Testis (tissue), 3 donors: ENCODE results near the gene CARD8. TPM values are rescaled to one million over a fixed set of nuclear protein-coding genes. Genes with fewer than 3 reads are reported as not detected.
"Not testable (repeated sequence)": the region's sequence is repeated elsewhere in the genome, so short reads cannot be mapped to it uniquely, and the experiment has no call there.

ENCODE experiments used
- DNase-seq: peaks from one replicate; pipeline ENCODE4 v3.0.0-alpha.2; 2019
- H3K27ac ChIP-seq, 2 donors: fragments of 200-600 bp; sonication (generic); one replicate each; pipeline ENCODE4 v1.5.1; 2019
- H3K27me3 ChIP-seq: fragments of 200-600 bp; sonication (generic); one replicate; pipeline ENCODE4 v1.5.1; 2019
- H3K36me3 ChIP-seq: fragments of 200-600 bp; sonication (generic); one replicate; pipeline ENCODE4 v1.5.1; 2017; ENCODE audit warnings: low read depth; ENCODE audit errors: missing control alignments
- H3K4me1 ChIP-seq: fragments of 200-600 bp; sonication (generic); one replicate; pipeline ENCODE4 v1.5.1; 2019
- H3K4me3 ChIP-seq, 2 donors: fragments of 200-600 bp; sonication (generic); one replicate each; pipeline ENCODE4 v1.5.1; 2017 to 2019
- H3K9me3 ChIP-seq: fragments of 200-600 bp; sonication (generic); one replicate; pipeline ENCODE4 v1.5.1; 2017
- CTCF ChIP-seq, 3 experiments: fragments of 450-650 bp in 2 of 3; fragments of 200-600 bp in 1 of 3; sonication (generic) in 1 of 3; IDR thresholded peaks; one replicate each; pipeline ENCODE4 v1.5.1; 2016 to 2019; ENCODE audit warnings: antibody characterized with exemption in 3 of 3, mild to moderate bottlenecking in 2 of 3, moderate library complexity in 1 of 3
- POLR2A ChIP-seq: fragments of 450-650 bp; IDR thresholded peaks from one replicate; pipeline ENCODE4 v1.6.1; 2017; ENCODE audit warnings: antibody characterized with exemption, mild to moderate bottlenecking, moderate library complexity
- WGBS, 2 donors: methylation state at CpG; one replicate each; pipeline ENCODE4 v1.1.5; 2018; 5-methylcytosine and 5-hydroxymethylcytosine counted together
- intact Hi-C: fragments of 100-400 bp; cut with DNase I; formaldehyde crosslinking; loops from one replicate; pipeline ENCODE4 v1.15.1; 2023; ENCODE audit warnings: low total_unique reads
- polyA plus RNA-seq: library from polyadenylated mRNA; stranded (reverse); fragments of 350-450 nt; fragmentation: Illumina TruSeq; extraction: RNeasy Lipid Tissue Mini Kit (QIAGEN cat#74804); gene quantifications from one replicate; pipeline ENCODE4 v1.2.3, GENCODE V29; 2014; ENCODE audit warnings: low read depth, low replicate concordance; ENCODE audit not compliant: insufficient read depth
- total RNA-seq, 2 donors: library from RNA; depleted of rRNA; stranded (reverse); fragments of >200 nt; gene quantifications; one replicate each; pipeline ENCODE4 v1.2.3, GENCODE V29; 2016

Gene CARD8
- total and polyA plus RNA-seq, 3 donors from 2014 or later: 45.4 to 68.4 (median 53.9) TPM

GRCh38 chr19:48271531-48272151 is 15.9 kb upstream of the CARD8 start:
- Histone ChIP-seq H3K36me3 (no peaks in the 10 kb centered on the region), H3K9me3 (no peaks in the 10 kb centered on the region), H3K4me3 (peak overlapping the region; percentile 46 to 51), H3K27me3 (no peaks in the 10 kb centered on the region), H3K4me1 (peaks cover 8% of the 10 kb centered on the region), H3K27ac (peak overlapping the region in 1 of 2 donors; percentile 19)
- intact Hi-C loops: no loop called here
- DNase-seq: peak; percentile 39
- 0 to 5% methylated on average over 21 to 40 of the region's 40 CpGs for WGBS, 2 donors
- TF ChIP-seq CTCF (IDR thresholded peaks at IDR 0.05) (no peak), POLR2A (no peak)

GRCh38 chr19:48269617-48270026 is 13.9 kb upstream of the CARD8 start:
- H3K4me3 ChIP-seq, H3K36me3 ChIP-seq, H3K27me3 ChIP-seq, DNase-seq, H3K9me3 ChIP-seq, H3K27ac ChIP-seq, H3K4me1 ChIP-seq, intact Hi-C loops: not testable (repeated sequence)
- 76 to 87% methylated on average over 6 of the region's 6 CpGs for WGBS, 2 donors

GRCh38 chr19:48265326-48265725 is 9.6 kb upstream of the CARD8 start:
- not testable (repeated sequence) for DNase-seq

GRCh38 chr19:48260359-48260714 is 4.6 kb upstream of the CARD8 start:
- H3K27me3 ChIP-seq, H3K9me3 ChIP-seq, DNase-seq, H3K4me1 ChIP-seq, H3K36me3 ChIP-seq, intact Hi-C loops: not testable (repeated sequence)
- H3K4me3 ChIP-seq: peak overlapping the region in 1 of 2 donors; percentile 52
- WGBS, 2 donors: 33 to 43% methylated on average over 8 of the region's 8 CpGs
- H3K27ac ChIP-seq: peak overlapping the region; percentile 71 to 78

More at GRCh38 chr19:48265326-48265725, 9.6 kb upstream of the CARD8 start:
- H3K27ac ChIP-seq, H3K4me1 ChIP-seq, H3K9me3 ChIP-seq, H3K27me3 ChIP-seq, H3K36me3 ChIP-seq, intact Hi-C loops, H3K4me3 ChIP-seq: not testable (repeated sequence)
- 44 to 70% methylated on average over 8 of the region's 8 CpGs for WGBS, 2 donors

- H3K9me3 ChIP-seq, H3K27ac ChIP-seq, H3K4me3 ChIP-seq, H3K27me3 ChIP-seq, H3K4me1 ChIP-seq, DNase-seq, H3K36me3 ChIP-seq, intact Hi-C loops: not testable (repeated sequence)
- WGBS, 2 donors: 63 to 69% methylated on average over 4 of the region's 4 CpGs
Measured at GRCh38 chr19:48258992-48259391, 3.3 kb upstream of the CARD8 start.

- Histone ChIP-seq H3K27ac (no peak overlapping the region), H3K36me3 (no peaks in the 10 kb centered on the region), H3K9me3 (no peaks in the 10 kb centered on the region), H3K4me3 (no peak overlapping the region), H3K27me3 (no peaks in the 10 kb centered on the region), H3K4me1 (peaks cover 9% of the 10 kb centered on the region)
- WGBS, 2 donors: 78 to 79% methylated on average over 6 of the region's 6 CpGs
- intact Hi-C loops: no loop called here
- TF ChIP-seq POLR2A: no peak
- TF ChIP-seq CTCF (IDR thresholded peaks at IDR 0.05): no peak
- DNase-seq: no peak
Measured at GRCh38 chr19:48258350-48258749, 2.6 kb upstream of the CARD8 start.

- Histone ChIP-seq H3K4me3 (no peak overlapping the region), H3K27ac (no peak overlapping the region), H3K36me3 (no peaks in the 10 kb centered on the region), H3K9me3 (no peaks in the 10 kb centered on the region), H3K27me3 (no peaks in the 10 kb centered on the region), H3K4me1 (peaks cover 9% of the 10 kb centered on the region)
- intact Hi-C loops: no loop called here
- no peak for DNase-seq
- no peak for TF ChIP-seq CTCF (IDR thresholded peaks at IDR 0.05)
- no peak for TF ChIP-seq POLR2A
- 93 to 96% methylated on average over 4 of the region's 4 CpGs for WGBS, 2 donors
Measured at GRCh38 chr19:48254529-48254970, 1.2 kb downstream of the CARD8 start.
